LHCN-M2 (cell line): ENCODE measurements around the gene HAGHL. TPM values are rescaled to one million over a fixed set of nuclear protein-coding genes. Genes with fewer than 3 reads are reported as not detected.
"Not testable (repeated sequence)": the region's sequence is repeated elsewhere in the genome, so short reads cannot be mapped to it uniquely, and the experiment has no call there.

Experiments
- DNase-seq: peaks from one replicate; pipeline ENCODE4 v3.0.0-alpha.2; 2012; ENCODE audit warnings: low read depth
- total RNA-seq: library from RNA; depleted of rRNA; stranded (reverse); fragments of >200 nt; gene quantifications from 2 replicates; pipeline ENCODE4 v1.2.3, GENCODE V29; 2014

The HAGHL gene
- total RNA-seq, 1 experiment from 2014 or later, result 19.2 TPM

DNA sequence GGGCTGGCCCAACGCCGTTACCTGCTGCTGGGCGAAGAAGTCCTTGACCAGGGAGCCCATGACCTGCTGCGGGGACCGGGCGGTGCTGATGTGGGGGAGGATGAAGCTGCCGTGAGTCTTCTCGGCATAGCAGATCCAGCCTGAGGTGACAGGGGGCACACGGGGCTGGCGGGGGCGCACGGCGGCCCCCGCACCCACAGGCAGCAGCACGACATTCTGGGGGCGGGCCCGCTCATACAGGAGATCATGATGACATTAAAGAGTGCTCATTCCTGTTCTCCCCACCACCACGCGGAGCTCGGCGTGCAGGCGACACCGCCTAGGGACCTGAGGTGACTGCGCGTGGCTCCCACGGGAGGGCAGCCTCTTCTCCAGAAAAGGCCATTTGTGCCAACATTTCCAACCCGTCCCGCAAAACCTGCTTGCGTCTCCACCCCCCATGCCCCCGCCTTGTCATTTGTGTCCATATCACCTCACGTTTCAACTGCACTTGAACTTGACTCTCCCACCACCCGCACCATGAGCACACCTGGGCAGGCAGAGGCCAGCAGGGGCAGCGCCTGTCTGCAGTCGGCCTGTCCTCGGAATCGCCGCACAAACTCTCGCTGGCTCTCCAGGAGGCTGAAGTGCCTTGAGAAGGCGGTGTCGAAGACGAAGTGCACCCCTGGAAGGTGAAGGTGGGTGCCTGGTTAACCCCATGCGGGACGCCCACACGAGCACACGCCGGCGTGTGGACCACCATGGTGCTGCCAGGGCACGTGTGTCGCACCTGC is 7.5 kb downstream of the HAGHL start:
- DNase-seq, result no peak

DNA sequence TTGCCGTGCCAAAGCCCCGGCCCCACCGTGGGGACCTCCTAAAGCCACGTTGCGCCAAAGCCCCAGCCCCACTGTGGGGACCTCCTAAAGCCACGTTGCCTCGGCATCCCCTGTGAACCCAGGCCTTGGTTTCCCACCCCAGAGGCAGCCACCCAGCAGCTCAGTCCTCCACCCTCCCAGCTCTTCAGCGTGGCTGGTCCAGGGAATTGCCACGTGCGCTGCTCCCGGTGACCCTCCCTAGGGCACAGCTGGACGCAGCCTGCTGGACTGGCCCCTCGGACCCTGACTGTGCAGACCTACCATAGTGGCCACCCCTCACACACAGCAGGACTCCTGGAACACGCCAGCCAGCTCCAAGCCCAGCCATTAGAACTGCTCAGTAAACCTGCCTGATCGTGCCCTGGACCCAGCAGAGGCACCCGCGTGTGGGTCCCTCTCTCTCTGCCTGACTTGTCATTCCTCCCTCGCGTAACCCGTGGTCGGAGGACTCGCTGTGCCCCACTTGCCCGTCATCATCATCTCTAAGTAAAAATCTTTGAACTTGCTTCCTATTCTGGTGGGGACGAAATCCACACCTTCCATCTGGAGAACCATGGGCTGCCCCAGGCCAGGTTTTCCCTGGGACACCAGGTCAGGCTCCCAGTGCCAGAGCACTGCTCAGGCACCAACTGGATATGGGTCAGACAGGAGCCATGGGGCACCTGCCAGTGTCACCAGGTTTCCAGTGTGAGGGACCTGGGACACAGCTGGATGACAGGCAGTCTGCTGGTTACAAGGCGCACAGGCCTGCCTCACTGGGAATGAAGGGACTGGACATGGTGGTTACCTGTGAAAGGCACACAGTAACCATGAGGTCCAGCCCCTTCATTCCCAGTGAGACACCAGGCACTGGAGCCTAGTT is 8.3 kb downstream of the HAGHL start:
- no peak for DNase-seq

DNA sequence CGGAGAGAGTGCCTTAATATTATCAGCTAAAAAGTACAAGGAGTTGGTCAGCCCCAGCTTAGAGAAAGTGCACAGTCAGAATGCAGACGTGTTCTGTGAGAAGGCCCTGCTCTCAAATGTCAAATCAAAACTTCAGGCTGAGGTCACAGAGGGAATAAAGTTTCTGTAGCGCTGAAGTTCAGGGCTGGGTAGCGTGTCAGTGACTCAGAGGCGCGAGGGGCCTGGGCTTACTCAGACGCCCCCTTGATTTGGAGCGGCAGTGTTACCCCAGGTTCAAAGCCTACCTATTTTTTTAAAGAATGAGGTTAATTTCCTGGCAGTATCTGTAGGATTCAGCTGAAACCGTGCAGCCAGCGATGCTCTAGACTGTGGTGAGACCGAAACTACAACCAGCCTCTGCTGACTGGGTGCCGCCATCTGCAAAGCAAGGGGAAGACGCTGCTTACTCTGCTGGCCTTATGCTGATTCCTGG is 9.1 kb downstream of the HAGHL start:
- DNase-seq, result no peak

DNA sequence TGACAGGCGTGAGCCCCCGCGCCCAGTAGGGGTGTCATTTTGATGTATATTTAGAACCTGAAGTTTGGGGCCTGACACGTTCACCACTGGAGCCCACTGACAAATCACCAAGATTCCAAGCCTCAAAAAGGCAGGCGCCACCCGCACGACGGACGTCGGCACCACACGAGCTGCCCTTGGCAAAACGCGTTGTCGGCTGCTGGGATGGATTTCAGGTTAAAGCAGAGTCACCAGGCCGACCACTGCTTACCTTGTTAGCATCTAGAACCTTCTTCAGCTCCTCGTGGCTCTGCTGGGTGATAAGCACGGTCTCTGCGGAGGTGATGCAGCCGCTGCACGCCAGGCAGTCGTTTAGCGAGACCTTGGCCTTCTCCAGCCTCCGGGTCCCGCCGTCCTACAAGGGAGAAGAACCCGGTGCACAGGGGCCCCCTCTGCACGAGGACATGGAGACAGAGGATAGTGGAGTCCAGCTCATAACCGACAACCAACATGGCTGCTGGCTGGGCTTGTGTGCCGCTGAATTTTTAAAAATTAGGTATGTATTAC is 10.1 kb downstream of the HAGHL start:
- DNase-seq, result no peak

DNA sequence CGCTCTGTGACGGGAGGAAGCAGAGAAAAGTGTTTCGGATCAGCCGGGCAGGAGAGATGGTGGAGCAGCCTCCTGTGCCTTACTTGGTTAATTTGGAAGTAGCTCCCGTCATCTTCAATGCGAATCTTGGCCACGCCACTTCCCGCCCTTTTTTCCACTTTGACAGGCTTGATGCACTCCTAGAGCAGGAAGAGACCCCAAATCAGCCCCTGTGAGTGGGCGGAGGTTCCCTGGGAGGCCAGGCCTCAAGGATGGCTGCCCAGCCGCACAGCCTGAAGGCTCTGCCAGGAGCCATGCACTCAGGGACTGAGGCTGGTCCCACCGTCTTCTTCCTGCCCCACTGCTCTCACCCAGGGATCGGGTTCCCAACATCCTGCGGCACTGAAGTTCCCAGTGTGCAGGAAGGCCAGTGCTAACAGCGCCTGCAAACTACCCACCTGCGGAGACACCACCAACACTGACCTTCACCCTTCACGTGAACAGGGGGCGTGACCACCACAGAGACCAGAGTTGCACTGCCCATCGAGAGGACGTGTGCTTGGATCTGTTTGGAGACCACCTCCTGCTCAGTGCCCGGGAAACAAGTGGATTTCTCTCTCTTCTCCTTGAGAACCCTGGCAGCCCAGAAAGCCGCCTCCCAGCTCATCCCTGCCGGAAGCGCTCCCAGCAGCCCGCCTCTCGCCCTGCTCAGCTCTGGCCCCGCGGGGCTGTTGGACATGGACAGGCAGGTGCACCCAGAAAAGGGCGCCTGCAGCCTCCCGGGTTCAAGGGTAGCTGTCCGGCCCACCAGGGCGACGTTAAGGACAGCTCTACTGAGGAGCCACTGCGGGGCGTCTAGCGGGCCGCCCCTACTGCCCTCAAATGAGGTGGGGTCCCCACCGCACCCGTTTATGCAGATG is 12.9 kb downstream of the HAGHL start:
- DNase-seq, result no peak

DNA sequence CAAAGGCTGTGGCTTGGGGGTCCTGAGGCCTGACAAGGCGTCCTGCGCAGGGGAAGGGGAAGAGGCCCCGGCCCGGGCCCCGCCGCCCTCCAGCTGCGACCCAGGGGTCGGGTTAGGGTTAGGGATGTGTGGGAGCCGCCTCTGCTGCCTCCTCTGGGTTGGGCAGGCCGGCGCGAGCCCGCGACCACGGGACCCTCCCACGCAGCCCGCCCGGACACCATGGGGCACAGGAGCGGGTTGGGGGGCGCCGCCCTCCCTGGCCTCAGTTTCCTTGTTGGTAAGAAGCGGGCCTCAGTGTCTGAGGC is 13.5 kb downstream of the HAGHL start:
- no peak for DNase-seq

DNA sequence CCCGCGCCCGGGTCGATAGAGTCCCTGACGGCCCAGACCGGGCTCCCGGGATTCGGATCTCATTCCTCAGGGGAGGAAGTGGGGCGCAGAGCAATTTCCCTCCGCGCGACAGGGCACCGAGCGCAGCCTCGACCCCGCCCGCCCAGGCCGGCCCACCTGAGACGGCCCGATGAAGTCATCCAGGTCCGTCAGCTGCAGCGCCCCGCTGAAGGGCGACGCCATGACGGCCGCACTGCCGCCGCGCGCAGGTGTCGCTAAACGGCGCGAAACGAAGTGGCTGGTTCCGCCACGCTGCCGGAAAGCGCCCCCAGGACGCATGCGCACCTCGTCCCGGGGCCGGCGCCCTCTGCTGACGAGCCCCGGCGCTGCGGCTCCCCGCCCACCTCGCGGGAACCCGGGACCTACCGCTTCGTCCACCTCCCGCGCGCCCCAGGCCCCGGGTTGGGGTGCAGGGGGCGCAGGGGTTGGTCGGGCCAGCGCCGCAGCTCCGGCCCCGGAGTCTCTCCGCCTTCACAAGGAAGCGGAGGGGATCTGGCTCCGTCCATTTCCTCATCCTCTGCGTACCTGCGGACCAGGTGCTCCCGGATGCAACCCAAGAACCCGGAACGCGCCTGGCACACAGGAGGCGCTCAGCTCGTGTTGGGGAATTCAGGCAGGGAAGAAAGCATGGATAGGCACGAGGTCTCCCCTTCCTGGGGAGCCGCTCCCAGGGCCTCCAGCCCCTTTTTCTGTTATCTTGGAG is 14.0 kb downstream of the HAGHL start, which contains the start of gene CIAO3:
CIAO3 (minus strand) TSS at position 234 of the 742 bp plus-strand sequence; CDS start at position 222, 12 bp downstream.
- peak; percentile 84 for DNase-seq

DNA sequence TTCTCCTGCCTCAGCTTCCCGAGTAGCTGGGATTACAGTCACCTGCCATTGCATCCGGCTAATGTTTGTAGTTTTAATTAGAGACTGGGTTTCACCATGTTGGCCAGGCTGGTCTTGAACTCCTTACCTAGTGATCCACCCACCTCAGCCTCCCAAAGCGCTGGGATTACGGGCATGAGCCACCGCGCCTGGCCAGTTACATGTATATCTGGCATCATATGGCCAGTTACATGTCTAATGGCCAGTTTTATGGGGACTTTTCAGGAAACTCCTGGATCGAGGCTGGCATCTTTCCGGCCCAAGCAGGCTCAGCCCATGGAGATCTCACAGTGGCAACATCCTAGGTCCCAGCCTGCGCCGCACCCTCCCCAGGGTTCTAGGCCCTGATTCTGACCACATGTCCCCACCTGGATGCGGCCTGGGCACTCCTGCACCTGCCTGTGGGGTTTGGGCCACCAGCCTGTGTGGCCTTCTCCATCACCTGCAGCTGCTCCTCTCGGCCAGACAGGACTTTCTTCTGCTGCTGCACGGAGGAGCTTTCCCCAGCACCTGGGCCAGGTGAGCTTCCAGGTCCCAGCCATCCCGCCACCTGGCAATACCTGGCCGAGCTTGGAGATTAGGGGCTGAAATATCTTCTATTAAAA is 15.2 kb downstream of the HAGHL start:
- DNase-seq, result no peak

DNA sequence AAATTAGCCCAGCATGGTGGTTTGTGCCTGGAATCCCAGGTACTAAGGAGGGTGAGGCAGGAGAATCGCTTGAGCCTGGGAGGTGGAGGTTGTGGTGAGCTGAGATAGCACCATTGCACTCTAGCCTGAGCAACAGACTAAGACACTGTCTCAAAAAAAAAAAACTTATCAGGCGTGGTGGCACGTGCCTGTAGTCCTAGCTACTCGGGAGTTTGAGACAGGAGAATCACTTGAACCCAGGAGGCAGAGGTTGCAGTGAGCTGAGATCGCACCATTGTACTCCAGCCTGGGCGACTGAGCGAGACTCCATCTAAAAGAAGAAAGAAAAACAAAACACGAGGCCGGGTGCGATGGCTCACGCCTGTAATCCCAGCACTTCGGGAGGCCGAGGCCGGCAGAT is 16.0 kb downstream of the HAGHL start:
- not testable (repeated sequence) for DNase-seq

DNA sequence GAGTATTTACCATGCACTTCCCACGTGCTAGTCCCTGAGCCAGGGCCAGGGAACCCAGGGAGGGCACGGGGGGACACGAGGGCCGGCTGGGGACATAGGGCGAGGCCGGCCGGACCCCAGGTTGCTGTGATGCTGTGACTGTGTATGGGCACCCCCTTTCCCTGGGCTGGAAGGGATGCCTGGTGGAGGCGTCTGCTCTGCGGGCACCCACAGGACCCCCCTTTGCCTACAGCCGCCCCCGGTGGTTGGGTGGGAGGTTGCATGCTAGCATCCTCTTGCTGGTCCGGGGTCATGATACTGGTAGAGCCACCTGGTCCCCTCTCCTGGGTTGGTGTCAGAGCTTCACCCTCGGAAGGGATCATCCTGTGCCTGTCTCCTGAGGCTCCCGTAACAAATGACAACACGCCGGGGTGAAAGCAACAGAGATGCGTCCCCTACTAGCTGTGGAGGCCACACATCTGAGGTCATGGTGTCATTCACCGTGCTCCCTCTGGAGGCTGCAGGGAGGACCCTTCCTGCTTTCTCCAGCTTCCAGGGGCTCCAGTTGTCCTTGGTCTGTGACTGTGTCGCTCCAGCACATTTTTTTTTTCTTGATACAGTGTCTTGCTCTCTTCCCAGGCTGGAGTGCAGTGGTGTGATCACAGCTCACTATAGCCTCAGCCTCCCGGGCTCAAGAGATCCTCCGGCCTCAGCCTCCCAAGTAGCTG is 17.0 kb downstream of the HAGHL start:
- no peak for DNase-seq

DNA sequence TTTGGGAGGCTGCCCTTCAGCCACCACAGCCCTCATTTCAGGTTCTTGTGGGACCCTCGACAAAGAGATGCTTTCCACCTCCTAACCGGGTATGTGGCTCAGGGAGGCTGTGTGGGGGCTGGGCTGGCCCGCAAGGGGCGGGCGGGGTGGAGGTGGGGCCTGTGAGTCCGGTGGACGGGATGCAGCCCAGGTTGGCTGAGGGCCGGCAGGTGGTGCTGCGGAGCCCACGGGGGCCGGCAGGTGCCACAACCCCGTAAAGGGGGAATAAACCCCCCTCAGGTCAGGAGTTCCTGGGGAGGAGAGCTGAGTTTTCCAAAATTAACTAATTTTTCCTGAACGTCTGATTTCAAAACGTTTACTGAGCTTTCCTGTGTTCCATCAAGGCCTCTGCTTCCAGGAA is 18.8 kb downstream of the HAGHL start:
- no peak for DNase-seq

DNA sequence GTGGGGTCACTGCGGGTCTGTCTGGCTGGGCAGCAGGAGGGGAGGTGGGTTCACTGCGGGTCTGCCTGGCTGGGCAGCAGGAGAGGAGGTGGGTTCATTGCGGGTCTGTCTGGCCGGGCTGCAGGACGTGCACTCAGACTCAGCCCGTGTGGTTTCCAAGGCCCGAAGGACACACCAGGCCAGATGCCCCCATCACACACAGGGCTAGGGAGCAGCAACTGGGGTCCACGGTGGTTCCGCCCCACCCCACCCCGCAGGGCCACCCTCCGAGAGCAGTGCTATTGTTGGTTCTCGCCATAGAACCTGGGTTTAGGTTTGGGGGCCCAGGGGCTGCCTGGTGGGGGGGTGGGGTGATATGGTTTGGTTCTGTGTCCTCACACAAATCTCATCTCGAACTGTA is 19.7 kb downstream of the HAGHL start:
- no peak for DNase-seq

DNA sequence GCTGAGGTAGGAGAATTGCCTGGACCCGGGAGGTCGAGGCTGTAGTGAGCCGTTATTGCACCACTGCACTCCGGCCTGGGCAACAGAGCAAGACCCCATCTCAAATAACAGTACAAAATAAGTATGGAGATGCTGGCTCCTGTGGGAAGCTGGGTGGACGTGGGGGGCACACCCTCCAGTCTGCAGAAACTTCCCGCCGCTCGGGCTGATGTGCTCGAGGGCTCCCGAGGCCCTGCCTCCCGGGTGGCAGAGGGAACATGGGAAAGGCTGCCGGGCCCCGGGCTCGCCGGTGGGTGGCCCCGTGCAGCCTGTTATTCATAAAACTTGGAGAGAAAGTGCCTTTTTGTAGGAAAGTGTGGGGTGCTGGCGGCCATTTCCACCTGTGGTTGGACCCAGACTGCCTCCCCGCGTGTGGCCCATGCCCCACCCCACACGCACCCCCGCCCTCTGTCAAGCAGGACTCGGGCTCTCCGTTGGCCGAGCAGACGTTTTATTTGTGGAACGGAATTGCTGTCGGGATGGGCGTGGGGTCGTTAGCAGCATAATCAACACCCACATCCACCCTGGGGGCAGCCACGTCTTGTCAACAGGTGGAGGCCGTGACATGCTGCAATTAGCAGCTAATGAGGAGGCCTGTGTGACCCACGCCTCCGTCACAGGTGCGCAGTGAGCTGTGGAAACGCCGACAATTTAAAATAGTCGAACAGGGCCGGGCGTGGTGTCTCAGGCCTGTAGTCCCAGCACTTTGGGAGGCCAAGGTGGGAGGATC is 21.3 kb downstream of the HAGHL start:
- no peak for DNase-seq

DNA sequence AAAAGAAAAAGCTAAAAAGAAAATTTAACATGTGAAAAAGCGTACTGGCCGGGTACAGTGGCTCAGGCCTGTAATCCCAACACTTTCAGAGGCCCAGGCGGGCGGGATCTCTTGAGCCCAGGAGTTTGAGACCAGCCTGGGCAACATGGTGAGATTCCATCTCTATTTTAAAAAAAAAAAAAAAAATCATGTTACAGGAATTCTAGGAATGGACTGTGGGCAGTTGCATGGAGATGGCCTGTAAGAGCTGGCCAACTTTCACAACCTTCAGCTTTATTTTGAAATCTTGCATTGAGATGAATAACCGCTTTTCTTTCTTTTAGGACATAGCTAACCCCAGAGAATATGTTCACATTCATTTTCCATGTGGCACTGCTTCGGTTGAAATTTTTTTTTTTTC is 22.1 kb downstream of the HAGHL start:
- peak; percentile 54 for DNase-seq

DNA sequence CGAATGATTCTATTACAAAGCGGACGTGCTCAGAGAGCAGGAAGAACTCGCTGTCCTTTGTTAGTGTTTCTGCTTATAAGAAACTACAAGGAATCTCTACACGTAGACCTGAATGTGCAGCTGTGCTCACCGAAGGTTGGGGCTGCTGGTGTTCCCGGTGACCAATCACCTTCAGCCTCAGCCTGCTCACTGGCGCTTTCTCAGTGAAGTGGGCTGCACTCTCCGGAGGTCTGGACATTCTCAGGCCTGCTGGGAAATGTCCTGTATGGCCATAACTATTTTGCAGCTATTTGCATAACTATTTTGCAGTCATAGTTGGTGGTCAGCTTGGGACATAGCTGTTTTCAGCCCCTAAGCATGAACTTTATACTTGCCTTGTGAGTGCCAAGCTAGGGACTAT is 23.6 kb downstream of the HAGHL start:
- DNase-seq, result no peak

DNA sequence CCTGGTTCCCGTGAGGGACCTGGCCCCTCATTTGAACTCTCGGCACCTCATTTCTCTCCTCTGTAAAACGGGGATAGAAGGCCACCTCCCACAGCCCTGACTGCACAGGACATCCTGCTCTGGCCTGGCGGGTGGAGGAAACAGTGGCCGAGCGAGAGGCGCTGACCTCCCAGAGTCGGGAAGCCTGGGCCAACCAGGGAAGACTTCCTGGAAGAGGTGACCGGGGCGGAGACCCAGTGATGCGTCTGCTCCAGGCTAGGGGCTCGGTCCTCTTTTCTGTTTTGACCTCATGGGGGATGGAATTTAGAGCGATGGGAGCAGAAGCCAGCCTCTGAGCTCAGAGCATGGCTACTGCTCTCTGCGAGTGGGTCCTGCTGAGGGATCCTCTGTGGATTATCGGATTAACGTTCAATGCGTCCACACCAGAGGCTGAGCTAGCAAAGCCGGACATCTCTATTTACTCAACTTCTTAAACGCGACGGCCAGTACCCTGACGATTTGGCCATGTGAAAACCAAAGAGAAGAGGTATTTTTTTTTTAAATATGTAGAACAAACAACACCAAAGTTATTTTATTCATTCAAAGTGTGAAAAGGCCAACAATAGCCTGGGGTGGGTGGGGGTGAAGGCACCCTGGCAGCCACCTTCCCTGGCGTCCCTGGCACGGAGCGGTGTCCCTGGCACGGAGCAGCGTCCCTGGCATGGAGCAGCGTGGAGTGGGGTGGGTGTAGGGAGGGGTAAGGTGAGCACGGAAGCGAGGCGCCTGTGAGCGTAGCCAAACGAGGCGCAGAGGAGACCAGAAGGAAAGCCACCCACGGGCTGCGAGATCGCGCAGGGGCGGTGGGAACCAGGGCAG is 24.5 kb downstream of the HAGHL start:
- DNase-seq, result no peak

DNA sequence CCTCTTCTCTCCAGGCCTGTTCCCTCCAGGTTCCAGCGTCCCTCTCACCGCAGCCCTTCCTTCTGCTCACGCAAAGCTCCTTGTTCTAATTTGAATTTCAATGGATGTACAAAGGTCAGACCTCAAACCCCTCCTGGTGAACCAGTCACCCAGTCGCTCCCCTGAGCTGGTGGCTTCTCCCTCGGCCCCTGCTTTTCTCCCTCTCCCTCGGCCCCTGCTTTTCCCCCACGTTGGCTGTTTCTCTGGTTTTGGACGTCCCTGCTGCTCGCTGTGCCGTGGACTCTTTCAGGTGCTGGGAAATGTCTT is 25.1 kb downstream of the HAGHL start:
- no peak for DNase-seq

DNA sequence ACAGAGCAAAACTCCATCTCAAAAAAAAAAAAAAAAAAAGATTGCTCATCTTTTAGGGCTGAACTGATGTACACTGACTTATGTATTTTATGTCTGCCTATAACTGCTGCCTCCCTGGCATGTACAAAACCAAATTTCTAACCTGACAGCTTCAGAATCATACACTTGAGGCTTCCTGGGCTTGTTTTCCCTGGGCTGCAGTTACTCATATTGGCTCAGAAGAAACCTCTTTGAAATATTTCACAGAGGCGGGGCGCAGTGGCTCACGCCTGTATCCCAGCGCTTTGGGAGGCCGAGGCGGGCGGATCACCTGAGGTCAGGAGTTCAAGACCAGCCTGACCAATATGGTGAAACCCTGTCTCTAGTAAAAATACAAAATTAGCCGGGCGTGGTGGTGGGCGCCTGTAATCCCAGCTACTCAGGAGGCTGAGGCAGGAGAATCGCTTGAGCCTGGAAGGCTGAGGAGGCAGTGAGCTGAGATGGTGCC is 27.3 kb downstream of the HAGHL start:
- DNase-seq, result not testable (repeated sequence)
